Coronary artery (tissue), 2 donors: ENCODE results near the gene ARHGAP23.

ENCODE experiments used
- DNase-seq: peaks from one replicate; pipeline ENCODE4 v3.0.0-alpha.2; 2017; ENCODE audit warnings: low spot score
- H3K27ac ChIP-seq, 2 donors: fragments of 200-600 bp; sonication (generic); one replicate each; pipeline ENCODE4 v1.5.1; 2016 to 2019
- H3K4me3 ChIP-seq: fragments of 200-600 bp; sonication (generic); 2 replicates; pipeline ENCODE4 v1.5.1; 2016; ENCODE audit warnings: mild to moderate bottlenecking, moderate library complexity
- CTCF ChIP-seq: fragments of 200-600 bp; sonication (generic); IDR thresholded peaks from one replicate; pipeline ENCODE4 v1.5.1; 2019; ENCODE audit warnings: antibody characterized with exemption

The ARHGAP23 gene

GRCh38 chr17:38541281-38541680 lies 113.0 kb downstream of the ARHGAP23 start:
- no peak for DNase-seq
- H3K4me3 ChIP-seq: no peak overlapping the region
- no peak for TF ChIP-seq CTCF
- no peak overlapping the region for H3K27ac ChIP-seq

GRCh38 chr17:38542286-38542685 lies 114.0 kb downstream of the ARHGAP23 start:
- DNase-seq: no peak
- Histone ChIP-seq H3K4me3 (no peak overlapping the region), H3K27ac (no peak overlapping the region)
- TF ChIP-seq CTCF: no peak

GRCh38 chr17:38543403-38544174 lies 115.3 kb downstream of the ARHGAP23 start:
- Histone ChIP-seq H3K4me3 (no peak overlapping the region), H3K27ac (no peak overlapping the region)
- no peak for DNase-seq
- no peak for TF ChIP-seq CTCF

GRCh38 chr17:38544175-38544838 lies 116.0 kb downstream of the ARHGAP23 start:
- no peak overlapping the region for H3K27ac ChIP-seq
- TF ChIP-seq CTCF: no peak
- DNase-seq: no peak

GRCh38 chr17:38544839-38545209 lies 116.6 kb downstream of the ARHGAP23 start:
- Histone ChIP-seq H3K4me3 (no peak overlapping the region), H3K27ac (no peak overlapping the region)
- no peak for DNase-seq
- TF ChIP-seq CTCF: no peak

More at GRCh38 chr17:38544175-38544838, 116.0 kb downstream of the ARHGAP23 start:
- no peak overlapping the region for H3K4me3 ChIP-seq

DNA sequence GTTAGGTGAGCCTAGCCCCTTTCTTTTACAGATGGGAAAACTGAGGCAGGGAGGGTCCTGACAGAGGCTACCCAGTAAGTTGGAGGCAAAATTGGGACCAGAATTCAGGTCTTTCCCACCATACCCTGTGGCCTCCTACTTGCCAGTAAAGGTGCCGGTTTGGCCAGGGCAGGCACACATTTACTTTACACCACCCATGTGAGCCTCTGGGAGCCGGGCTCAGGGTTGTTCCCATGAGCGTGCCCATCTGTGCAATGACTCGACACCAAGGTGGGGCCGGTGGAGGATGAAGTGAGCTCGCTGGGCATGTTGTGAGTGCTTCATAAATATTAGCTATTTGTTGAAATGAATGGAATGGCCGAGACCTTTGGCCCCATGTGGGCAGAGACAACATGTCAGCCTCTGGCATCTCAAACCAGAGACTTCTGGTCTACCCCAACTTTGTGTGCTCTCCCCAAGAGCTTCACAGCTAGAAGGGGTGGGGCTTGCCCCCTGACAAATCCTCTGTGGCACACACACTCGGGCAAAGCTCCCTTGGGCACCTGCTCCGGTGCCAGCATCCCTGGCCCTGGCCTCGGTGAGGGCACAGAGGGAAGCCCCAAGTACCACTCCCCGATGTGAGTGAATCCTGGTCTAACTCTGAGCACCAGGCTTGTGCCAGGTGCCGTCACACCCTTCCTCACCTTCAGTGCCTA lies 117.4 kb downstream of the ARHGAP23 start:
- TF ChIP-seq CTCF: no peak
- Histone ChIP-seq H3K27ac (no peak overlapping the region), H3K4me3 (no peak overlapping the region)
- DNase-seq: no peak
